Right lobe of liver (tissue), 6 donors: ENCODE data around the gene MOB1A. TPM values are rescaled to one million over a fixed set of nuclear protein-coding genes. Genes with fewer than 3 reads are reported as not detected.

ENCODE experiments used
- ATAC-seq, 4 donors: fragments of 200-7000 bp; cut with Tn5 transposase; one replicate each; pipeline ENCODE4 v1.9.1; 2020; ENCODE audit warnings: mild to moderate bottlenecking in 4 of 4, moderate library complexity in 4 of 4
- DNase-seq, 3 donors: peaks; one replicate each; pipeline ENCODE4 v3.0.0-alpha.2; 2020
- H3K27ac ChIP-seq, 3 donors: fragments of 200-600 bp; one replicate each; pipeline ENCODE4 v1.8.0; 2022
- H3K27me3 ChIP-seq, 2 donors: fragments of 200-600 bp; one replicate each; pipeline ENCODE4 v1.8.0; 2022
- H3K36me3 ChIP-seq, 4 donors: fragments of 200-600 bp; sonication (generic) in 1 of 4; one replicate each; pipeline versions ENCODE4 v1.5.1 to v1.8.0; 2017 to 2022; ENCODE audit warnings: control low read depth in 1 of 4
- H3K4me1 ChIP-seq, 4 donors: fragments of 200-600 bp; sonication (generic) in 1 of 4; one replicate each; pipeline versions ENCODE4 v1.5.1 to v1.8.0; 2017 to 2022; ENCODE audit warnings: control low read depth in 1 of 4
- H3K4me3 ChIP-seq, 3 donors: fragments of 200-600 bp; one replicate each; pipeline ENCODE4 v1.8.0; 2022
- H3K9me3 ChIP-seq, 4 donors: fragments of 200-600 bp; sonication (generic) in 1 of 4; one replicate each; pipeline versions ENCODE4 v1.5.1 to v1.8.0; 2017 to 2022; ENCODE audit warnings: control low read depth in 1 of 4
- CTCF ChIP-seq, 4 donors: fragments of 200-600 bp in 3 of 4; fragments of 450-650 bp in 1 of 4; IDR thresholded peaks; one replicate each; pipeline versions ENCODE4 v1.5.1 to v1.8.0; 2016 to 2022; ENCODE audit warnings: antibody characterized with exemption in 4 of 4, mild to moderate bottlenecking in 2 of 4
- POLR2A ChIP-seq: fragments of 450-650 bp; IDR thresholded peaks from one replicate; pipeline ENCODE4 v1.6.1; 2017; ENCODE audit warnings: antibody characterized with exemption, mild to moderate bottlenecking
- WGBS: methylation state at CpG from one replicate; pipeline ENCODE4 v1.1.6; 2018; ENCODE audit warnings: low coverage, low lambda C conversion rate; ENCODE audit not compliant: insufficient coverage; ENCODE audit errors: missing lambda C conversion rate; 5-methylcytosine and 5-hydroxymethylcytosine counted together
- intact Hi-C, 2 donors: fragments of 100-400 bp; cut with DNase I; formaldehyde crosslinking; loops; one replicate each; pipeline versions ENCODE4 v1.11.2 to v1.14.1; 2022
- total RNA-seq, 6 experiments: library from RNA; depleted of rRNA in 2 of 6; stranded (reverse); fragments of >200 nt in 2 of 6; fragmentation: NEBNext Ultra II Directional in 3 of 6; extraction: Animal tissue kit (Norgen Biotek cat#: 25700) in 3 of 6; gene quantifications; one replicate each; pipeline versions ENCODE4 v1.1.0 to v1.2.4, GENCODE V29; 2016 to 2023
- donor health status: DM: no; HTN: yes; CAD: no.
- donor health status: DM: no; HTN: no; CAD: no.
- donor health status: DM: no; HTN: no; CAD: no.
- donor health status: DM: no; HTN: yes; CAD: no.
- donor health status: DM: no; HTN: yes; CAD: no.

Gene MOB1A
- total RNA-seq, 6 experiments from 2014 or later: 29.8 to 48.0 (median 32.9) TPM

- no peak for ATAC-seq
- no peaks in the 10 kb centered on the region for H3K27me3 ChIP-seq
- intact Hi-C loops: no loop called here
- H3K9me3 ChIP-seq: no peaks in the 10 kb centered on the region
- H3K36me3 ChIP-seq: no peaks in the 10 kb centered on the region
- H3K27ac ChIP-seq: no peak overlapping the region
- TF ChIP-seq CTCF (IDR thresholded peaks at IDR 0.05) (no peak), POLR2A (no peak)
- peaks cover 0 to 7% (median 0%) of the 10 kb centered on the region in 4 donors for H3K4me1 ChIP-seq
- 78% methylated on average over 3 of the region's 3 CpGs for WGBS
- no peak overlapping the region for H3K4me3 ChIP-seq
- no peak for DNase-seq
Observed at GRCh38 chr2:74201196-74201595, 22.5 kb upstream of the MOB1A start.

GRCh38 chr2:74199871-74200305, 21.2 kb upstream of the MOB1A start:
- Histone ChIP-seq H3K36me3 (no peaks in the 10 kb centered on the region), H3K4me1 (peaks cover 0 to 7% (median 0%) of the 10 kb centered on the region in 4 donors), H3K4me3 (peak overlapping the region in 2 of 3 donors; percentile 46 to 63), H3K9me3 (no peaks in the 10 kb centered on the region), H3K27me3 (no peaks in the 10 kb centered on the region), H3K27ac (no peak overlapping the region)
- WGBS: 30% methylated on average over 8 of the region's 8 CpGs
- DNase-seq: no peak
- intact Hi-C loops: no loop called here
- ATAC-seq: no peak
- TF ChIP-seq POLR2A (no peak), CTCF (IDR thresholded peaks at IDR 0.05) (no peak)

GRCh38 chr2:74199275-74199701, 20.6 kb upstream of the MOB1A start:
- DNase-seq (no peak), ATAC-seq (no peak)
- peak in 1 of 4 donors; percentile 2 for TF ChIP-seq CTCF (IDR thresholded peaks at IDR 0.05)
- no peak for TF ChIP-seq POLR2A
- peak overlapping the region; percentile 46 to 63 (median 54) for H3K4me3 ChIP-seq
- peak overlapping the region in 1 of 3 donors; percentile 82 for H3K27ac ChIP-seq
- H3K4me1 ChIP-seq: peaks cover 0 to 7% (median 0%) of the 10 kb centered on the region in 4 donors
- intact Hi-C loops: no loop called here
- no peaks in the 10 kb centered on the region for H3K9me3 ChIP-seq
- no peaks in the 10 kb centered on the region for H3K27me3 ChIP-seq
- no peaks in the 10 kb centered on the region for H3K36me3 ChIP-seq
- WGBS: 8% methylated on average over 15 of the region's 20 CpGs

GRCh38 chr2:74198461-74199274, 20.0 kb upstream of the MOB1A start, which contains the start of gene MTHFD2:
Gene MTHFD2 (plus strand): TSS chr2:74198615. CDS start chr2:74198642, 27 bp downstream.
- intact Hi-C loops: no loop called here
- 8% methylated on average over 42 of the region's 96 CpGs for WGBS

More at GRCh38 chr2:74198461-74199274, 20.0 kb upstream of the MOB1A start, which contains the start of gene MTHFD2:
- DNase-seq (peak; percentile 76 to 84 (median 84)), ATAC-seq (peak; percentile 95 to 96 (median 96))
- H3K4me3 ChIP-seq: peak within 1 kb of the TSS; percentile 46 to 63 (median 54)
- H3K36me3 ChIP-seq: no peaks in the 10 kb centered on the region
- H3K27ac ChIP-seq: peak within 1 kb of the TSS; percentile 14 to 82 (median 54)
- no peaks in the 10 kb centered on the region for H3K27me3 ChIP-seq
- TF ChIP-seq CTCF (IDR thresholded peaks at IDR 0.05) (peak; percentile 34 to 52 (median 46)), POLR2A (peak; percentile 48)
- H3K4me1 ChIP-seq: peaks cover 0 to 7% (median 0%) of the 10 kb centered on the region in 4 donors
- H3K9me3 ChIP-seq: no peaks in the 10 kb centered on the region
